Bone marrow (tissue), 2 donors: ENCODE data around the gene HPSE.

Experiments used
- DNase-seq, 2 donors: peaks; one replicate each; lab custom pipeline; 2025; lab: John Stamatoyannopoulos, UW

The HPSE gene

DNA sequence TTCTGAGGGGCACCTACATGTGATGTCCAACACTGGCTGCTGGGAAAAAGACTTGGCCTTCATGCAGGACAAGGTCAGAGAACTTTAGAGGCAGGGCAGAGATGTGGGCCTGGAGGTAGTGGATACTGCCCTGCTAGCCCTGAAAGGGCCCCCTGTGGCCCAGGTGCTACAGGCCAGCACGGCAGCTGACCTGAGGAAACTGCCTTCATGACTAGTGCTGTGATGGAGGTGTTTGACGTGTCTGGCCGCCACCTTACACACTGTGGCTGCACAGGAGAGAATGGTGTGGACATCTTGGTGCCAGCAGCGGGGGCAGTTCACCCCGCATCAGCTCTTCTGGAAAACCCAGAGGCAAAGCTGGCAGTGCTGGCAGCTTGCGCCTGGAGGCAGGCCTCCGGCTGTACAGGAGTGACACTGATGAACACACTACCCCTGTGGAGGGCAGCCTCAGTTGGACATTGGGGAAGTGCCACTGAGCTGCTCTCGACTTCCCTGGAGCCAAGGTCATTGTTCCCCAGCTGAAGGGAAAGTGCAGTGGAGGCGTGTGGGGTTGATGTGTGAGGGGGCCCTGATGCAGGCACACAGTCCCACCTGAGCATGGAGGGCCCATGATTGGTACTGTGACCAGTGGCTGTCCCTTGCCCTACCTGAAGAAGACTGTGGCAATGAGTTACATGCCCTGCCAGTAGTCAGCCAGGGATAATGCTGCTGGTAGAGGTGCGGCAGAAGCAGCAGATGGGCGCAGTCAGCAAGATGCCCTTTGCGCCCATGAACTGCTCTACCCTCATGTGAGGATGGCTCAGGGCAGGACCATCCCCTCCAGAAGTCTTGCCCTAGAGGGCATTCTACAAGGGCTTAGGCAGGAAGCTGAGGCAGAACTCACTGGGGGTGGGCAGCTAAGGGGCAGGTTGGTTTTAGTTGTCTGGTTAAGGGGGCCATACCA is 87.0 kb downstream of the HPSE start:
- no peak for DNase-seq
